ENCODE measurements around the gene CYB561D2. TPM values are rescaled to one million over a fixed set of nuclear protein-coding genes. Genes with fewer than 3 reads are reported as not detected.

The CYB561D2 gene
- total and polyA plus RNA-seq, 8 donors: 6.1 to 26.1 (median 11.1) TPM; not detected in 1

- WGBS, 5 donors: 5 to 16% (median 9%) methylated on average over 16 to 48 of the region's 48 CpGs
- H3K27me3 ChIP-seq: no peaks in the 10 kb centered on the region
- H3K36me3 ChIP-seq: no peaks in the 10 kb centered on the region
- peak; percentile 38 to 76 for DNase-seq
- intact Hi-C loops (cut with DNase I; ENCODE audit: low total_unique reads): no loop called here
- peak overlapping the region; percentile 51 to 85 (median 77) for H3K27ac ChIP-seq
- peaks cover 13 to 42% (median 19%) of the 10 kb centered on the region in 4 donors for H3K4me1 ChIP-seq
- H3K9me3 ChIP-seq: no peaks in the 10 kb centered on the region
- H3K4me3 ChIP-seq: peak overlapping the region; percentile 51 to 76 (median 67)
- TF ChIP-seq POLR2A (IDR thresholded peaks at IDR 0.05) (no peak), EP300 (IDR thresholded peaks at IDR 0.05) (no peak), POLR2AphosphoS5 (IDR thresholded peaks at IDR 0.05) (no peak)
- TF ChIP-seq, protein P1, sequence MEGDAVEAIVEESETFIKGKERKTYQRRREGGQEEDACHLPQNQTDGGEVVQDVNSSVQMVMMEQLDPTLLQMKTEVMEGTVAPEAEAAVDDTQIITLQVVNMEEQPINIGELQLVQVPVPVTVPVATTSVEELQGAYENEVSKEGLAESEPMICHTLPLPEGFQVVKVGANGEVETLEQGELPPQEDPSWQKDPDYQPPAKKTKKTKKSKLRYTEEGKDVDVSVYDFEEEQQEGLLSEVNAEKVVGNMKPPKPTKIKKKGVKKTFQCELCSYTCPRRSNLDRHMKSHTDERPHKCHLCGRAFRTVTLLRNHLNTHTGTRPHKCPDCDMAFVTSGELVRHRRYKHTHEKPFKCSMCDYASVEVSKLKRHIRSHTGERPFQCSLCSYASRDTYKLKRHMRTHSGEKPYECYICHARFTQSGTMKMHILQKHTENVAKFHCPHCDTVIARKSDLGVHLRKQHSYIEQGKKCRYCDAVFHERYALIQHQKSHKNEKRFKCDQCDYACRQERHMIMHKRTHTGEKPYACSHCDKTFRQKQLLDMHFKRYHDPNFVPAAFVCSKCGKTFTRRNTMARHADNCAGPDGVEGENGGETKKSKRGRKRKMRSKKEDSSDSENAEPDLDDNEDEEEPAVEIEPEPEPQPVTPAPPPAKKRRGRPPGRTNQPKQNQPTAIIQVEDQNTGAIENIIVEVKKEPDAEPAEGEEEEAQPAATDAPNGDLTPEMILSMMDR (IDR thresholded peaks at IDR 0.05): no peak
These were observed 14.0 kb downstream of the CYB561D2 start for GRCh38 chr3:50364573-50365079.

GRCh38 chr3:50365080-50365841, 14.6 kb downstream of the CYB561D2 start:
- WGBS, 5 donors: 3 to 5% (median 4%) methylated on average over 25 to 53 of the region's 53 CpGs
- no peaks in the 10 kb centered on the region for H3K27me3 ChIP-seq
- H3K4me3 ChIP-seq: peak overlapping the region; percentile 51 to 76 (median 67)
- DNase-seq: peak; percentile 95 to 96
- no peaks in the 10 kb centered on the region for H3K9me3 ChIP-seq
- peaks cover 13 to 39% (median 16%) of the 10 kb centered on the region in 4 donors for H3K4me1 ChIP-seq
- peak; percentile 44 to 90 (median 71) for TF ChIP-seq POLR2AphosphoS5 (IDR thresholded peaks at IDR 0.05)
- no peak for TF ChIP-seq POLR2A (IDR thresholded peaks at IDR 0.05)
- TF ChIP-seq EP300 (IDR thresholded peaks at IDR 0.05): no peak
- TF ChIP-seq, protein P1 (IDR thresholded peaks at IDR 0.05): peak in 1 of 7 experiments; percentile 6
- intact Hi-C loops (cut with DNase I; ENCODE audit: low total_unique reads): no loop called here
- H3K36me3 ChIP-seq: no peaks in the 10 kb centered on the region
- peak overlapping the region; percentile 73 to 87 (median 77) for H3K27ac ChIP-seq

DNA sequence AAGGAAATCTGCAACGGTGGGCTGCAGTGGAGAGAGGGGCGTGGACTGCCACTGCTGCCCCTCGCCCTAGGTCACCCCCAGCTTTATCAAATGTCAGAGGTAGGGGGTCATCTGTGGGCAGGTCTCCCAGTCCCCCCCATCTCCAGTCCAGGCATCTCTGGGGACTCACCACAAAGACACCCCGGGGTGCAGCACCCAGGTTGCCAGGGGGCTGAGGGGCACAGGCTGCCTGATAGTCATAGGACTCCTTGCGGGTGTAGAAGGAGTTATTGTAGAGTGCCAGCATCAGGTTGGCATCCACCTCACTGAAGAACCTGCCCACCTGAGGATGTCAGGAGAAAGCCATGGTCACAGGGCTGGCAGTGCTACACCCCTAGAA, 15.2 kb downstream of the CYB561D2 start:
- Histone ChIP-seq H3K27me3 (no peaks in the 10 kb centered on the region), H3K4me1 (peaks cover 13 to 39% (median 16%) of the 10 kb centered on the region in 4 donors), H3K27ac (peak overlapping the region in 4 of 5 donors; percentile 73 to 87 (median 81)), H3K4me3 (peak overlapping the region; percentile 51 to 76 (median 67)), H3K36me3 (no peaks in the 10 kb centered on the region), H3K9me3 (no peaks in the 10 kb centered on the region)
- WGBS, 5 donors: 62 to 82% (median 67%) methylated on average over 5 of the region's 5 CpGs
- TF ChIP-seq POLR2AphosphoS5 (IDR thresholded peaks at IDR 0.05) (no peak), EP300 (IDR thresholded peaks at IDR 0.05) (no peak), POLR2A (IDR thresholded peaks at IDR 0.05) (no peak)
- TF ChIP-seq, protein P1 (IDR thresholded peaks at IDR 0.05): no peak
- intact Hi-C loops (cut with DNase I; ENCODE audit: low total_unique reads): no loop called here
- DNase-seq: no peak

- Histone ChIP-seq H3K36me3 (no peaks in the 10 kb centered on the region), H3K27ac (no peak overlapping the region), H3K27me3 (peaks cover 0 to 6% (median 0%) of the 10 kb centered on the region in 3 donors), H3K9me3 (no peaks in the 10 kb centered on the region), H3K4me1 (peaks cover 9 to 36% (median 15%) of the 10 kb centered on the region in 4 donors), H3K4me3 (no peak overlapping the region)
- intact Hi-C loops (cut with DNase I; ENCODE audit: low total_unique reads): no loop called here
- WGBS, 5 donors: 57 to 73% (median 67%) methylated on average over 8 to 9 of the region's 9 CpGs
- TF ChIP-seq POLR2A (IDR thresholded peaks at IDR 0.05) (no peak), EP300 (IDR thresholded peaks at IDR 0.05) (no peak), POLR2AphosphoS5 (IDR thresholded peaks at IDR 0.05) (no peak)
- TF ChIP-seq, protein P1 (IDR thresholded peaks at IDR 0.05): no peak
- no peak for DNase-seq
These were observed 18.5 kb downstream of the CYB561D2 start for GRCh38 chr3:50369012-50369670.
